T1000 (cell line): ENCODE data around the gene MRPL52.
"Not testable (repeated sequence)": the region's sequence is repeated elsewhere in the genome, so short reads cannot be mapped to it uniquely, and the experiment has no call there.

Experiments used
- DNase-seq: peaks from one replicate; lab custom pipeline; 2025; ENCODE audit warnings: mixed read lengths; lab: John Stamatoyannopoulos, UW

Gene MRPL52

DNA sequence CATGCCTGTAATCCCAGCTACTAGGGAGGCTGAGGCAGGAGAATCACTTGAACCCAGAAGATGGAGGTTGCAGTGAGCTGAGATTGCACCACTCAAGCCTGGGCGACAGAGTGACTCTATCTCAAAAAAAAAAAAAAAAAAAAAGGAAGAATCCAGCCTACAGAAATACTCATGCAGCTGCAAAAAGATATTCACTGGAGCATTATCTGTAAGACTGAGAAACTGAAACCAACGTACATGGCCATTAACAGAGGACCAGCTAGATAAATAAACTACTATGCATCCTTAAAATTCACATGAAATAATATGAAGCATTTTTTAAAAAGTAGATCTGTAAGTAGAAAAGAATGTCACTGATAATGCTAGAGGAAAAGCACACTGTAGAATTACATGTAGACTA lies 18.0 kb upstream of the MRPL52 start:
- DNase-seq = no peak

DNA sequence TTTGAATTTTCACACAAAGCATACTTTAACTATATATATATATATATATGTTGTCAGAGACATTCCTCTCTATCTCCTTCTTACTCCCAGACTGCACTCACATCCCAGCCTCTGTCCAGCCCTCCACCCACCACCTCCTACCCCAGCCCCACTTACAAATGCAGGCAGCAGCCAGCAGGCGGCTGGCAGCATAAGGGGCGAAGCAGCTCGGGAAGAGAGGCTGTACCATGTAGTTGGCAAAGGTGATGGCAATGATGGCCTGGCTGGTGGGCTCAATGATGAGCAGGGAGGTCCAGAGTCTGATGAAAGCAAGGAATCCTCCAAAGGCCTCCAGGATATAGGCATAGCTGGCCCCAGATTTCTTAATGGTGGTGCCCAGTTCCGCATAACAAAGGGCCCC lies 16.9 kb upstream of the MRPL52 start:
- no peak for DNase-seq

DNA sequence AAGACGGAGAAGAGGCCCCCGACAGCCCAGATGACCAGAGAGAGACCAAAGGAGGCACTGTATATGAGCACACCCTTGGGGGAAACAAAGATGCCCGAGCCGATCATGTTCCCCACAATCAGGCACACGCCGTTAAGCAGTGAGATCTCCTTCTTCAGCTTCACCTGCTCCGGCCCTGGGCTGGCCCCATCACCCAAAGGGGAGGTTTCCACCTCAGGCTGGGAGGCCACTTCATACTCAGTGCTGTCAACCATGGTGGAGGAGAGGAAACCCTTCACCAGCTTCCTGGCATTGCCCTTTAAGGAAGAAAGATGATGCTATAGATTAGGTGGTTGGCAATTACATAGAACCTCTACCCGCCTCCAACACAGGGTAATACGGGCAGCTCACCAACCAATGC lies 16.5 kb upstream of the MRPL52 start:
- no peak for DNase-seq

DNA sequence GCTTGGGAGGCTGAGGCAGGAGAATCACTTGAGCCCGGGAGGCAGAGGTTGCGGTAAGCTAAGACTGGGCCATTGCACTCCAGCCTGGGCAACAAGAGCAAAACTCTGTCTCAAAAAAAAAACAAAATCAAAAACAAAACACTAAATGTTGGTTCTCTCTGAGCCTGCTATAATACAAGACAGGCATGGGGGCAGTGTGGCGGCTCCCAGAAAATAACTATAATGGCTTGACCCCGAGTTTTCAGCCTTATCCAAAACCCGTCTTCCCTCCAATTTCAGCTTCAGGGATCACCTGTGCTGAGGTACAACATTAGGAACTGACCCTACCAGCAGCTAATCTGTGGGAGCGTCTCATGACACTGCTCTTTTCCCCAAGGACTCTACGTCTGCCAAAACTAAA lies 15.3 kb upstream of the MRPL52 start:
- DNase-seq = no peak

DNA sequence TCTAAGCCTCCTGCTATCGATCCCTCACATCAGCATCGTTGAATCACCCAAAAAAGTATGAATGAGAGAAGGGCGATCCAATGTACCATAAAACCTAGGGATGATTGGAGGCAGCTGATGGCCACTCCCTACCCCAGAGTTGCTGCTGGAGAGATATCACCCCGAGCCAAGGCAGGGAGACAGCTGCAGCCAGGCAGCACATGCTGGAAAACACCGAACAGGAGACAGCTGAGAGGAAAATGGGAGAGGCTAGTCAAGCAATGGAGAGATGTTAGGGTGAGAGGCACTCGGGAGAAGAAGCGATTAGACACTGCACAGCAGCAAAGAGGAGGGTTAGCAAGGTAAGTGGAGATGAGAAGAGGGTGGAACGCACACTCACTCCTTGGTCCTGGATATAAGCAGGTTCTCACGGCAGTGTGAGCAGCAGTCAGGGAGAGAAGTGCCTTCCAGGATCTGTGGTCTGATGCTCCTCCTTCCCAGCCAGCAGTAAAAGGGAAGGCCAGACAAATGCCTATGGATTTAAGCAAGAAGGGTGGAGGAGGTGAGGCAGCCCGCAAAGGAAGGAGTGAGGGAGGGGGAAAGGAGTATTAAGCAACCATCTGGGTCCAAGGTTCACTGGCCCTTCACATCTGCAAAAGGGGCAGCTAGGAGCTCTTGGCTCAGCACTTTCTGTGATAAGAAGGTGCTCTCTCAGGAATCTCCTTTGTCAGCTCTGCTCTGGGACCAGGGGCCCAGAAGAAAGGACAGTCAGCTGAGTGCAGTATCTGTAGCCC lies 14.6 kb upstream of the MRPL52 start, which contains the start of gene SLC7A7:
Gene SLC7A7, minus strand, starts transcription at position 495 of the 773 bp plus-strand sequence. CDS start 2,037 bp downstream, outside the sequence.
- no peak for DNase-seq

DNA sequence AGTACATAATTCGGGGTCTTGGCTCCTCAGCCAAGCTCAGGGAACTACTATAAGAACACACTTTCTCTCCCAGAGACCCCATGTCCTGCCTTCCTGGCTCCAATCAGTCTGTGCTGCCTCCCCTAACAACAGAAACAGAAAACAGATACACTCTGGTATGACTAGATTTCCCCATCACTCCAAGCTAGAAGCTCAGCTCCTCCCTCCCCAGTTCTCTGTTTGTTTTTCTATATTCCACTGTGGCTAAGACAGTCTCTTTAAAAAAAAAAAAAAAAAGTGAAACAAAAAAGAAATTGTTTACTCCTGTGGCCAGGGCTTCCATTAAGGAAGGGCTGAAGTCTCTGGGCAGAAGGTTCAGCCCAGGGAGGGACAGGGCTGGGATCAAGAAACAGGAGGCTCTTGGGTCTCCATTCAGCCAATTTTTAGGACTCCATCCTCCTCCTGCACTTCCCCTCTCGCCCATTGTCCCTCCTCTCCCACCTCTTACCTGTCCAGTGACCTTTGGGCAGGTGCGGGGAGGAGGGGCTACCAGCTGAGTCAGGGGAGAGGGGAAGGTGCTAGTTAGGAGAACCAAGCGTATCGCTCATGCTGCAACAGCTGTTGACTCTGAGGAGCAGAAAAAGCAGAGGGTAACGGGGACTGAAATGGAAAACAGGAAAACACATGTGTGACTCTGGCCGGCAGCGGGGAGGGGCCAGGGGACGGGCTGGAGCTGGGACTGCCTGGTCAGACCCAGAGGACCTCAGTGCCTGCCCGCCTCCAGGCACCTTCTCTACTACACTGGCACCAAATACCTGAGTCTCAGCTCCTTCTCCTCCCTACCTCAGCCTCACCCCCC lies 10.3 kb upstream of the MRPL52 start:
- no peak for DNase-seq

DNA sequence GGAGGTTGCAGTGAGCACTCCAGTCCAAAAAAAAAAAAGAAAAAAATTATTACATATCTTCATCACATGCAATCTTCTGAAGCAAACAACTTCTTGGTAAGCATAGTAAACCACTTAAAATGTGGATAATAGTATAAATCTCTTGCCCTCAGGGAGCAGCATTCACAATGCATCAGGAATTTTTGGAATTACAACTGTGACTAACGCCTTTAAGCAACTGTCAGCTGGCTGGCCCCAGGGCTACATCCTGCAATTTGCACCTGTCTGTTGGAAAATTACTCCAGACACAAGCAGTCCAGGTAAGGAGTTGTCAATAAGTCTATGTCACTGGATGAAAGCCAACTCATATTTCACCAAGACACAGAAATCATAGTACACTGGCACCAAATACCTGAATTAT lies 9.0 kb upstream of the MRPL52 start:
- DNase-seq = no peak

DNA sequence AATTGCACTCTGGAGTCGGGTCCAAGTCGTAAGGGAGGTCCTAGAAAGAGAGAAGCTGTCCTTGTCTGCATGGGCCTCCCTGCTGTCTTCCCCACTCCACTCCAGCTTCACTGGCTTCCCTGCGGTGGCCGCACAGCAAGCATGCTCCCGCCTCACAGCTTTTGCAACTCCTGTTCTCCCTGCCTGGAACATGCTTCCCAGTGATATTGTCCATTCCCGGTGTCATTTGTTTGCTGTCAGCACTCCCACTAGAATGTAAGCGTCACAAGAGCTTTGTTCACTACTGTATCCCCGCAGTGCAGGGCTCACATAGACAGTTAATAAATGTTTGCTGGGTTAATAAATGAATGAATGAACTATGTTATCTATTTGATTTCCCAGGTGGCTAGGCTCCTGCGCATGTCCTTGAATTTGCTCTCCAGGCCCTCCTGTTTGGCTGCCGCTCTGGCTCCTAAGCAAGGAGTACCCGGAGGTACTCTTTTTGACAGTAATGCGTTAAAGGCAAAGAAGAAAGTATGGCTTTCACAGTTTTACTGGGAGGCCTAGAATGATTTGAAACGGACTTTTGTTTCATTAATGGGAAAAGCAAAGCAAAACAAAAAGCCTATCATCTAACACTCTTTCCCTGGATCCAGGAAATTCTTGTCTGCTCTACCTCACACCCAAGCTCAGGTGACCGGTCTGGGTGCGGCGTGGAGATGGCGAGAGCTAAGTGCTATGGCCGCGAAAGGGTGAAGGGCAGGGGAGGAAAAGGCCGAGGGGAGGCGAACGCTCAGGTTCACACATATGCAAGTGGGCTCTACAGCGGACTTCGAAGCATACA lies 8.3 kb upstream of the MRPL52 start:
- no peak for DNase-seq

DNA sequence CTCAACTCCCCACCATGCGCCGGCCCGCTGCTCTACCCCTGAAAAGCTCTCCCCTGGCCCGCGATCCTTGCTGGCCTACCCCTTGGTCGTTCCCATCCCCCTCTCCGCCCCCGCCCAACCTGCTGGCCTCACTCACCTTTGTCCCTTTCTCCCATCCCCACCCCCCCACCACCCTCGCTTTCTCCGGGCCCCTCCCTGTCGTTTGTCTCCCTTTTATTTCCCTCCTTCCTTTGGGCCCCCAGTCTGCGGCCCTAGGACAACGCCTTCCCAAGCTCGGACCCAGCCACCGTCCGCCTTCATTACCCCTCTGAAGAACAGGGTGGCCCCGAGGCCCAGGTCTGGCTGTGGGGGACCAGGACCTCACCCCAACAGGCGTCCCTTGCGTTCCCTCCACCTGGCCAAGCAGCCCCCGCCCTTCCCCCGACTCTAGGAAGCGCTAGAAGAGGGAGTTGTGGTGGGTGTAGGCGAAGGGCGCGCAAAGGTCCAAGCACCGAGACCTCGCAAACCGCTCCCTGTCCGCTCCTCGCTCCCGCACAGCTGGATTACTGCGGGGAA lies 7.6 kb upstream of the MRPL52 start:
- DNase-seq = no peak

DNA sequence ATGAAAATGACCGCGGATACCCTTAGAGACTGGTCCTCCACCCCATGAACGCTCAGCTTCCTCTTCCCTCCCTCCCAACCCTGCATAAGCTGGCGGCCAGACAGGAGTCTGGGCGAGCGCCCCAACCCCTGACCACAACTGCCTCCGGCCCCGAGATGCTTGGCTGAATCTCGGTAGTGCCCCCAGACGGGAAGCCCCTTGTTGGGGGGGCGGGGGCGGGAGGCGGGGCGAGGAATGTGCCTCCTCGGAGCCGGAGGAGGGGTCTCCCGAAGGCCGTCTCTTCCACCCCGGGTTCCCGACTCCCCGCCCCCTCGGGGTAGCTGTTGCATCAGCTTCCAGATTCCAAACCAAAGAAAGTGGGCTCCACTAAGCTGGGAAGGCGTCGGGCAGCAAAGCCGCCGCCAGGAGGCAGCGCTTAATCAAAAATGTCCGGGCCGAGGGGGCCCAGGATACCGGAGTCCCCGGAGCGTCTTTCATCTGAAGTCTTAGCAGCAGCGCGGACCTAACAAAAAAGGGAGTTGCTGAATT lies 7.1 kb upstream of the MRPL52 start:
- peak; percentile 25 for DNase-seq

DNA sequence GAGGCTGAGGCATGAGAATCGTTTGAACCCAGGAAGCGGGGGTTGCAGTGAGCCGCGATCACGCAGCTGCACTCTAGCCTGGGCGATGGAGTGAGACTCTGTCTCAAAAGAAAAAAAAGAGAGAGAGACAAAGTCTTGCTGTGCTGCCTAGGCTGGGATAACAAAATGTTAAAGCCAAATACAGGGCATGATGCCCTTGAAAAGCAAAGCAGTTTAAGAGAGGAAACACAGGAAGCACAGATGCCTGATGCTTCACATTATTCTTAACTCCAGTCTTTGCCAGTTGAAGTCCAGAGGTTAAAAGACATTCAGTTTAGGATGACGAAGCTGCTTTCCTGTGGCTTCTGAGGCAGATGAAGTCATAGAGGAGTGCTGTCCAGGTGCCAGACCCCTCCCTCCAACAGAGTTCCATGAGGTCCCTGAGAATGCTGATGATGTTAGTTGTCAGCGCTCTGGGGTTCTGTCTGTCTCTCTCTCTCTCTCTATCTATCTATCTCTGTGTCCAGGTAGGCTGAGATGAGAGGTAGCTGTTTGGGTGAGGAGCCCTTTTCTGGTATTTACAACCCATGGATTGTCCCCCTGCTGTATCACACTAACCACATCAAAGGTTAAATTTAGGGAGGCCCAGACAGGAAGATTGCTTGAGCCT lies 4.9 kb upstream of the MRPL52 start:
- DNase-seq = peak; percentile 33

DNA sequence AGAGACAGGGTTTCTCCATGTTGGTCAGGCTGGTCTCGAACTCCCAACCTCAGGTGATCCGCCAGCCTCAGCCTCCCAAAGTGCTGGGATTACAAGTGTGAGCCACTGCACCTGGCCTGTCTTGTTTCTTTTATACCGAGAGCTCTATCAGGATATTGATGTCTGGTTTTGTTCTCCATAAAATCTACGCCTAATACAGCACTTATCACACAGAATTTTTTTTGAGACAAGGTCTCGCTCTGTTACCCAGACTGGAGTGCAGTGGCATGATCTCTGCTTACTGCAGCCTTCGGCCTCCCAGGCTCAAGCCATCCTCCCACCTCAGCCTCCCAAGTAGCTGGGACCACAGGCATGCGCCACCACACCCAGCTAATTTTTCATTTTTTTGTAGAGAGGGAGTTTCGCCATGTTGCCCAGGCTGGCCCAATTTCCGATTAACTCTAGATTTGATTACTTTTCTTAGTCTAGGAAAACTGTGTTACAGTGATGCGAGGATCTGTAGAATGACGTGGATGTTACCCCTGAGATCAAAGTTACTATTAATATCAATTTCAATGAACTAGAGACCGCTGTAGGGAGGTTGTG lies 519 bp upstream of the MRPL52 start:
- not testable (repeated sequence) for DNase-seq

DNA sequence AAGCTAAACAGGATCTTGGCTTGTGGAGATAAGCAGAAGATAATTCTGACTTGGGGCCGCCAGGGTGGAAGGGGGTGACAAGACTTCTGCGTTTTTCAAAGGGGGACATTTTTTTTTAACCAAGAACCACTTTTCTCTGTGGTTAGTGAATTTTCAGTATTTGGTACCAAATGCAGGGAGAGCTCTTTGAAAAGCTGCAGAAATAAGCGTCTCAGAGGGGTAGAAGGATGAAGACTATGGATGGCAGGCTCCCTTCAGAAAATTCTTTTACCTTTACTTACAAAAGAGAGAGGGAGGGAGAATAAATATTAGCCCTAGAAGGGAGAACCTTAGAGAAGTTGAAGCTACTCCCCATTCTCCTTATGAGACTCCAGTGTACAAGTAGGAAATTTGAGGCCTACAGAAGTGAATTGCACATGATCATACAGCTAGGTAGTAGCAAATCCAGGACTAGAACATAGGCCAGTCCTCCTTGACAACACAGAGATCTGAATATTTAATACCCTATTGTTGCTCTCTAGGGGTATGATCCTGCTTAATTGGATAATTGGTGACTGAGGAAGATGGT lies 840 bp downstream of the MRPL52 start:
- no peak for DNase-seq

DNA sequence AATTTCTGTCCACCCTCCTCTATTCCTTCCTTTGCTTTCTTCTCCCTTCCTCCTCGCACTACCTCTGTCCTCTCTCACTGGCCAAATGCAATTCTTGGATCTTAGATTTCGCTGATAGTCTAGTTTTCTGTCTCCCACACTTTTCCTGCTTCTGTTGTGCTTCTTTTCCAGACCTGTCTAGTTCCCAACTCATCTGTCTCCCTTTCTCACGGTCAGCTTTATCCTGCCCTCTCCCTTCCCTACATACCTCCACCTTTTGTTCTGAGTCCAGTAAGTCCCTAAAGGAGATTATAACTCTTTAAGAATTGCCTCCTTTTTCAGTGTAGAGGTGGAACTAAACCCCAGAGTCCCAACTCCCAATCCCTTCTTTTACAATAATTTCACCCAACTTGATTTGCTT lies 5.8 kb downstream of the MRPL52 start:
- no peak for DNase-seq

DNA sequence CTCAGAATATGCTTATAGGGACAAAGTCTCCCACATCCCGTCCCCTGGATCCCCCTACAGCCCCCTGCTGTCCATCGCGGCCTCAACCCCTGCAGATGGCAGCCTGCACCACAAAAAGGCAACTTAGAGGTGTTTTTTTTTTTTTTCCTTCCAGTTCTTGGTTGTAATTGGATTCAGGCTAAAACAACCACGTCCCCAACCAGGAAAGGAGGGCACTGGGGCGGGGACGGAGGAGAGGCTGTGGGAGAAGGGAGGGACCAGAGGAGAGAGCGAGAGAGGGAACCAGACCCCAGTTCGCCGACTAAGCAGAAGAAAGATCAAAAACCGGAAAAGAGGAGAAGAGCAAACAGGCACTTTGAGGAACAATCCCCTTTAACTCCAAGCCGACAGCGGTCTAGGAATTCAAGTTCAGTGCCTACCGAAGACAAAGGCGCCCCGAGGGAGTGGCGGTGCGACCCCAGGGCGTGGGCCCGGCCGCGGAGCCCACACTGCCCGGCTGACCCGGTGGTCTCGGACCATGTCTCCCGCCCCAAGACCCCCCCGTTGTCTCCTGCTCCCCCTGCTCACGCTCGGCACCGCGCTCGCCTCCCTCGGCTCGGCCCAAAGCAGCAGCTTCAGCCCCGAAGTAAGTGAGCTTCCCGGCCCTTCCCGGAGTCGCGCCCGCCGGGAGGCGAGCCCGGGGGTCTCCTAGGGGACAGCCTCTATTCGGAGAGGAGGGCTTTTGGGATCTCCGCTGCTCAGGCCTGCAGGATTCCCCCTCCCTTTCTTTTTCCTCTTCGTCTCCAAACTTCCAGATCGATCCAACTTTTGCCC lies 6.8 kb downstream of the MRPL52 start, which contains the start of gene MMP14:
Gene MMP14, plus strand, starts transcription at position 285 of the 813 bp plus-strand sequence. Its CDS starts 233 bp downstream, at position 518.
- DNase-seq = peak; percentile 32

DNA sequence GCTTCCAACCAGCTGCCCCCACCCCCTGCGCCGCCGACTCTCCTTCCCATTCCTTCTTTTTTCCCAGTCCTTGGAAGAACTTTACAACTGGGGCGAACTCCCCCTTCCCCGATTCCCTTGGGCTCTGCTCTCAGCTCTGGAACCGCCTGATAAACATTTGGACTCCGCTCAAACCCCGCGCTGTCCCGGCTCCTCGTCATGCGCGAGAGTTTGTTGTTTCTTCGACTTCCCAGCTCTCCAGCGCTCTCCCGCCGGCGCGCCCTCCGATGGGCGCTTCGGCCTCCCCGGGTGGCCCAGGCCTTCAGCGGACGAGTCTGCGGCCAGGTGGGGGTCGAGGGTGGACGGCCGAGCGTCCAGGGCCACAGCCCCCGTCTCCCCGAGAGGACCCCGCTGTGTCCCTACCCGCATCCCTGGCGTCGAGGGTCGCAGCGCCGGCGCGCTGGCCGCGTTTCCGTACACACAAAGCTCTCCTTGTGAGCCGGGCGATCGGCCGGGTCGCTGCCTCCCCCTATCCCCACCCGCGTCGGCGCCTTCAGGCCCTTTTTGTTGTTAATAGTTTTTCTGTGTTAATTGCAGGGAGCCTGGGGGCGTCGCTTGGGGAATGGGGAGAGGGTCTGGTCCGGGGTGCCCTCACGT lies 7.5 kb downstream of the MRPL52 start:
- DNase-seq = no peak

DNA sequence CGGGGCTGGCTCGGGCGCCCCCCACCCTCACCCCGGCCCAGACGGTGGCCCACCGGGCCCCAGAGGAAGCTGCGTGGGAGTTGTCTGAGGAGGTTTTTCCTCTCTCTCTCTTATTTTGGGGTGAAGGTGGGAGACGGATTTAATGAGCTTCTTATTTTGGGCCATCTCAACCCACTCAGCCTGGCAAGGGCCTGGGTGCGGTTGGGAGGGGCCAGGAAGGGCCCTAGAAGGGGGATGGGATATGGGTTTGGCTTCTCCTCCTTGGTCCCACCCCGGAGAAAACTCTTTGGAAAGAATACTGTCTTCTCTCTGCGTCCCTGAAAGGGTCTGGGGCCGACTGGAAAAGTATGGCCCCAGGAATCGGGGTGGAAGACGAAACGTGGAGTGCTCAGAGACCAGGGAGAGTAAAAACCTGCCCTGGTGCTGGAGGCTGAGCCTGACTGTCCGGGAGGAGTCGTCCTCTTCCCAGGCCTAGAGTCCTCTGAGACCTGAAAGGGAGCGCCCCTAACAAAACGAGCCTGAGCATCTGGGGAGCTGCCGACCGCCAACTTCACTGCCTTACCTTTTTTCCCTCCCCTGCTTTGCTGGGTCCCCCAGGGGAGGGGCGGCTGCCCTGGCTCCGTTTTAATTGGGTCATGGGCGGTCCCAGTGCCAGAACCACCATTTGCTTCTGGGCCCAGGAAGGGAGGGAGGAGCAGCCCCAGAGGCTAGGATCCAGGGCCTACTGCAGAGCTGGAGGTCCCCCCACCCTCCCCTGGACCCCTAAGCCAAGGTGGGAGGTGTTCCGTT lies 8.3 kb downstream of the MRPL52 start:
- no peak for DNase-seq

DNA sequence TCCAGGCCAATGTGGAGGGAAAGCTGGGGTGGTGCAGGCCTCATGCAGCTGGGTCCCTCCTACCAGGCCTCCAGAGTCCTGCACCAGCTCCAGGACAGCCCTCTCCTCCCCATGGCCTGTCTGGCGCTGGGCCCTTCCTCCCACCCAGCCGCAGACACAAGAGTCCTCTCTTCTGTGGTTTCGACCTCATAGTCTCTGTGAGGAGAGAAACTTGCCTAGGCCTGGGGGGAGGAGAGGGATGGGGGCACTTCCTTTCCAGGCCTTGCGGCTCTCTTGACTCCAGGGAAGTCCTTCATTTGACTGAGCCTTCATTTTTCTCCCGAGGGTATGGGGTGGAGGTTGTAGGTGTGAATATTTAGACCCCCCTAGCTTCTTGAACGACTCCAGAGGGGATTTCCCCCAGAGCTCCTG lies 8.9 kb downstream of the MRPL52 start:
- DNase-seq = no peak
